Breast epithelium (tissue), 4 donors: ENCODE data around the gene DACH1. TPM values are rescaled to one million over a fixed set of nuclear protein-coding genes. Genes with fewer than 3 reads are reported as not detected.

Source experiments
- DNase-seq, 2 donors: peaks; one replicate each; pipeline ENCODE4 v3.0.0-alpha.2; 2019; ENCODE audit warnings: low spot score in 2 of 2
- H3K27ac ChIP-seq, 2 donors: fragments of 200-600 bp; sonication (generic) in 1 of 2; one replicate each; pipeline ENCODE4 v1.5.1; 2016 to 2019; ENCODE audit warnings: mild to moderate bottlenecking in 1 of 2
- H3K27me3 ChIP-seq, 2 donors: fragments of 200-600 bp; sonication (generic) in 1 of 2; one replicate each; pipeline versions ENCODE4 v1.5.1 to v1.6.0; 2017 to 2019; ENCODE audit warnings: control low read depth in 1 of 2, mild to moderate bottlenecking in 1 of 2
- H3K36me3 ChIP-seq: fragments of 200-600 bp; one replicate; pipeline ENCODE4 v1.5.1; 2019
- H3K4me1 ChIP-seq, 2 donors: fragments of 200-600 bp; sonication (generic); one replicate each; pipeline ENCODE4 v1.5.1; 2016 to 2019; ENCODE audit warnings: control low read depth in 1 of 2
- H3K4me3 ChIP-seq, 3 donors: fragments of 200-600 bp; sonication (generic); 1 replicate in 2 of 3; 2 replicates in 1 of 3; pipeline ENCODE4 v1.5.1; 2016 to 2019; ENCODE audit warnings: mild to moderate bottlenecking in 3 of 3, moderate library complexity in 2 of 3
- H3K9me3 ChIP-seq, 2 donors: fragments of 200-600 bp; sonication (generic) in 1 of 2; one replicate each; pipeline ENCODE4 v1.5.1; 2016 to 2019; ENCODE audit warnings: control low read depth in 1 of 2
- CTCF ChIP-seq, 3 donors: fragments of 450-650 bp; IDR thresholded peaks; one replicate each; pipeline ENCODE4 v1.5.1; 2016 to 2017; ENCODE audit warnings: antibody characterized with exemption in 3 of 3, mild to moderate bottlenecking in 3 of 3, moderate library complexity in 3 of 3
- POLR2A ChIP-seq: fragments of 450-650 bp; IDR thresholded peaks from one replicate; pipeline ENCODE4 v1.6.1; 2016; ENCODE audit warnings: antibody characterized with exemption, mild to moderate bottlenecking, moderate library complexity
- POLR2AphosphoS5 ChIP-seq, 3 donors: sonication (generic); formaldehyde crosslinking; IDR thresholded peaks; one replicate each; pipeline ENCODE4 v1.6.1; 2017; ENCODE audit warnings: antibody characterized with exemption in 3 of 3
- intact Hi-C: fragments of 100-400 bp; cut with DNase I; formaldehyde crosslinking; loops from one replicate; pipeline ENCODE4 v1.15.1; 2023; ENCODE audit warnings: low total_unique reads
- total RNA-seq, 3 donors: library from RNA; depleted of rRNA; stranded (reverse); fragments of >200 nt; gene quantifications; one replicate each; pipeline ENCODE4 v1.1.0, GENCODE V29; 2016

Gene DACH1
- total RNA-seq, 3 donors from 2014 or later, result 2.2 to 13.9 (median 11.5) TPM

DNA sequence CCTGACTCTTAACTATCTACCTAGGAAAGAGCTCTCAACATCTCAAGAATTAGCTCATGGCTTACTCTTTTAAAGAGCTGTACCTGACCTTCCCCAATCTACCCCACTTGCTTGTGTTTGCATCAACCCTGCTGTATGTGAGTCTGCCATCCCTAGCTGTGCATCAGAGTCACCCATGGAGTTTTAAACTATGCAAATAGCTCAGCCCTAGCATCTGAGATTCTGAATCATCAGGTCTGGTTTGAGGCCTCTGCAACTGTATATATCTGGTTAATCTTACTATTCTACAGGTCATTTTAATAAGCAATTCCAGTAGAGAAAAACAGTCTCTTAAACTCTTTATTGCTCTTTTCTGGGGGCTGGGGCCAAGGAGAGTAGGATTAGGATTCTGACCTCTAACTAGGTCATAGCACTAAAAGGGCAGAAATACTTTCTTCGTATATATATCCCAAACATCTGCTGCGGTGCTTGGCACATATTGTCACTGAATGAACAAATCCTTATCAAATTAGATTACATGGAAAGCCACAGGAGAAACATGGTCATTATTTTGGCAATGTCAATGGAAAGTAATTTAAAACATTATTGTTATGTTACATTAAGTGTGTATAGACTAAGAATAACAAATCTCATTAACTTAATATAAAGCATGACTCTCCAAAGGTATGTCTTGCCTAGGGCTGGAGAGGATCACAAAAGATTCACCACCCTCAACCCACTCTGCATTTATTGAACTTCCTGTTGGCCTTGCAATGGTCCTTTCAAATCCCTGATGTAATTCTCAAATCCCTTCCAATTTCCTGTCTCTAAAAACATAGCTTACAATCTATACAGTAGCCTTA is 232.2 kb downstream of the DACH1 start:
- intact Hi-C loops, result no loop called here
- no peaks in the 10 kb centered on the region for H3K27me3 ChIP-seq
- no peak overlapping the region for H3K27ac ChIP-seq
- no peaks in the 10 kb centered on the region for H3K36me3 ChIP-seq
- H3K4me1 ChIP-seq, result no peaks in the 10 kb centered on the region
- DNase-seq, result no peak
- H3K9me3 ChIP-seq, result no peaks in the 10 kb centered on the region
- H3K4me3 ChIP-seq, result no peak overlapping the region
- TF ChIP-seq POLR2AphosphoS5 (IDR thresholded peaks at IDR 0.05), result no peak
- TF ChIP-seq POLR2A, result no peak
- no peak for TF ChIP-seq CTCF (IDR thresholded peaks at IDR 0.05)

DNA sequence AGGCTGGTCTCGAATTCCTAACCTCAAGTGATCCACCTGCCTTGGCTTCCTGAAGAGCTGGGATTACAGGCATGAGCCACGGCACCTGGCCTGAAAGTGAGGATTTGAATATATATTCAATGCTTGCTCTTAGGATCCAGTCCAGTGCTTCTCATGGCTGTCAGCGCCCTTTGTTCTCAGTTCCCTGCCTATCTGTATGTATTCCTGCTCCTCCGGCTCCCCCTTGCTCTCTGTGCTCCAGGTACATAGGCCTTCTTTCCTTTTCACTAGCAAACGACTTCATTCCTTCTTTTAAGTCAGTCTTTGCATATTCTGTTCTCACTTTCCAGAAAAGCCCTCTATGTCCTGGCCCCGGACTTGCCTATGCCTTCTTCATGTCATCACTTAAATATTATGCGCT is 232.8 kb downstream of the DACH1 start:
- TF ChIP-seq POLR2AphosphoS5 (IDR thresholded peaks at IDR 0.05), result no peak
- TF ChIP-seq POLR2A, result no peak
- no peak for TF ChIP-seq CTCF (IDR thresholded peaks at IDR 0.05)
- DNase-seq, result no peak
- no peaks in the 10 kb centered on the region for H3K36me3 ChIP-seq
- H3K27me3 ChIP-seq, result no peaks in the 10 kb centered on the region
- no peak overlapping the region for H3K27ac ChIP-seq
- no peaks in the 10 kb centered on the region for H3K9me3 ChIP-seq
- intact Hi-C loops, result no loop called here
- H3K4me1 ChIP-seq, result no peaks in the 10 kb centered on the region
- no peak overlapping the region for H3K4me3 ChIP-seq

DNA sequence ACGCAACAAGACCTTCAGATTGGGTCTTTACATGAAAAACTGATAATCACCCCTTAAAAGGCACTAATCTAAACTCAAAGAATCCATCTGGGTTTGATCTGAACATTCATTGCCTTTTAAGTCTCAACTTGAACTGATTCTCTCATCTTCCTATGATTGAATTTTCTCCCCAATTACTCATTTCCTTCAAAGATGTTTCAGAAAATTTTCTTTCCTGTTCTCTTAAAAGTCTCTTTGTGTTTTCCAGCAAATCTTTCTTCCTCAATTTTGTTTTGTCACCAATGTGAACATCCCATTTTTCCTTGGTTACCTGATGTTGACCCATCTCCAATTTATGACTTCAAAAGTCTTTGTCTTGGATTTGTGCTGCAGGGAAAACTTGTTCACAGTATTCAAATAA is 234.3 kb downstream of the DACH1 start:
- no peak overlapping the region for H3K27ac ChIP-seq

DNA sequence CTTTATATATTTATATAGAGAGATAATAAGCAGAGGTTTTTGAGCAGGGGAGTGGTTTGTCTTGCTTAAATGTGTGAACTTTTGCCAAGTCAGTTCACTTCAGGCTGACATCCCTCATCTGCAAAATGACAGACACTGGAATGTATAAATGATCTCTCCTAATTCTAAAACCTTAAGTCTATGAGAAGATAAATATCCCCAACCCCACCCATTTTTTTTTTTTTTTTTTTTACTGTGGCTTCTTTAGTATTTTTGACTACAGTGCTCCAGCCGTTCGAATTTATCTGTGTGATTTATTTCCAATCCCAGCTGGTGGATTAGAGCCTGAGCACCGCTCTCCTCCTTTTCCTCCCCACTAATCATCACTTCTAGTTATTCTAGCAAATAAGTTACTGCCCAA is 234.8 kb downstream of the DACH1 start:
- Histone ChIP-seq H3K9me3 (no peaks in the 10 kb centered on the region), H3K4me1 (no peaks in the 10 kb centered on the region), H3K4me3 (no peak overlapping the region), H3K27me3 (no peaks in the 10 kb centered on the region), H3K27ac (no peak overlapping the region), H3K36me3 (no peaks in the 10 kb centered on the region)
- intact Hi-C loops, result no loop called here
- TF ChIP-seq POLR2AphosphoS5 (IDR thresholded peaks at IDR 0.05) (no peak), CTCF (IDR thresholded peaks at IDR 0.05) (no peak), POLR2A (no peak)
- DNase-seq, result no peak

More for the DNA sequence above, 234.3 kb downstream of the DACH1 start:
- H3K4me1 ChIP-seq, result no peaks in the 10 kb centered on the region
- H3K4me3 ChIP-seq, result no peak overlapping the region
- no peaks in the 10 kb centered on the region for H3K9me3 ChIP-seq
- no peak for DNase-seq
- H3K36me3 ChIP-seq, result no peaks in the 10 kb centered on the region
- TF ChIP-seq POLR2AphosphoS5 (IDR thresholded peaks at IDR 0.05) (no peak), POLR2A (no peak), CTCF (IDR thresholded peaks at IDR 0.05) (no peak)
- intact Hi-C loops, result no loop called here
- no peaks in the 10 kb centered on the region for H3K27me3 ChIP-seq

DNA sequence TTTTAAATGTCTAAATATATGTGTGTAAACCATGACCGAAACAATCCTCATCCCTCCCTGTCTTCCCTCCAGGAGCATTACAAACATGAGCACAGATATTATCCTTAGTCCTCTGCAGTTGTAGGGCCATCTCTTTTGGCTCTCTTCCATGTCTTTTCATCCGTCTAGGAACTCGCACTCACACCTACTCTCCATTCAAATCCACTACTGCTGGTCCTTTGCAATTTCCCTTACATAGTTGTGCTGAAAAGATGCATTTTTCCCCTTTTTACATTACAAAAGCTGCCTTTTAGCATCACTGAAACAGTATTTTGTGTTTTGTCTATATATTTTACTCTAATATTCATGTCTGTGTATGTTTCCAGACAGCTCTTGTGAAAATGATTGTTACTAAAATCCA is 237.8 kb downstream of the DACH1 start:
- intact Hi-C loops, result no loop called here
- DNase-seq, result no peak
- H3K4me3 ChIP-seq, result no peak overlapping the region
- H3K36me3 ChIP-seq, result no peaks in the 10 kb centered on the region
- H3K4me1 ChIP-seq, result no peaks in the 10 kb centered on the region
- H3K27ac ChIP-seq, result no peak overlapping the region
- no peaks in the 10 kb centered on the region for H3K27me3 ChIP-seq
- H3K9me3 ChIP-seq, result no peaks in the 10 kb centered on the region
- TF ChIP-seq POLR2AphosphoS5 (IDR thresholded peaks at IDR 0.05) (no peak), CTCF (IDR thresholded peaks at IDR 0.05) (no peak), POLR2A (no peak)
